Loucy (cell line): ENCODE measurements around the gene ALX3.

Experiments
- H2AFZ ChIP-seq: fragments of 200-600 bp; sonication (generic); 2 replicates; pipeline ENCODE4 v1.6.0; 2016; ENCODE audit warnings: antibody characterized with exemption, mild to moderate bottlenecking, low read length, moderate library complexity
- H3F3A ChIP-seq: fragments of 200-600 bp; 2 replicates; pipeline ENCODE4 v1.6.0; 2016; ENCODE audit warnings: antibody characterized with exemption, low read depth, mild to moderate bottlenecking
- H3K27me3 ChIP-seq: fragments of 200-600 bp; sonication (generic); 2 replicates; pipeline ENCODE4 v1.6.1; 2014; ENCODE audit warnings: low read length, mild to moderate bottlenecking; ENCODE audit not compliant: insufficient read depth, poor library complexity, severe bottlenecking
- H3K36me3 ChIP-seq: fragments of 200-600 bp; sonication (generic); 2 replicates; pipeline ENCODE4 v1.6.1; 2016; ENCODE audit warnings: low read length; ENCODE audit not compliant: insufficient read depth
- H3K4me1 ChIP-seq: fragments of 200-600 bp; sonication (generic); 2 replicates; pipeline ENCODE4 v1.5.1; 2014; ENCODE audit warnings: low read length, mild to moderate bottlenecking; ENCODE audit not compliant: insufficient read depth, poor library complexity, severe bottlenecking
- H3K4me2 ChIP-seq: fragments of 200-600 bp; sonication (generic); 2 replicates; pipeline ENCODE4 v1.6.0; 2014; ENCODE audit warnings: antibody characterized with exemption, low read length, low read depth, mild to moderate bottlenecking; ENCODE audit not compliant: poor library complexity, severe bottlenecking
- H3K4me3 ChIP-seq: fragments of 200-600 bp; sonication (generic); 2 replicates; pipeline ENCODE4 v1.5.1; 2014; ENCODE audit warnings: low read length, mild to moderate bottlenecking, mixed read lengths; ENCODE audit not compliant: poor library complexity, severe bottlenecking
- H3K79me2 ChIP-seq: fragments of 200-600 bp; sonication (generic); 2 replicates; pipeline ENCODE4 v1.6.1; 2014; ENCODE audit warnings: low read length; ENCODE audit not compliant: insufficient read depth
- H3K9ac ChIP-seq: fragments of 200-600 bp; sonication (generic); 2 replicates; pipeline ENCODE4 v1.6.0; 2014; ENCODE audit warnings: mild to moderate bottlenecking, low read depth, low read length, moderate library complexity; ENCODE audit not compliant: poor library complexity, severe bottlenecking
- H3K9me2 ChIP-seq: fragments of 200-600 bp; sonication (generic); replicated peaks from 2 replicates; pipeline ENCODE4 v1.6.1; 2016; ENCODE audit warnings: low read depth, low read length, mixed read lengths
- H3K9me3 ChIP-seq: fragments of 200-600 bp; sonication (generic); 2 replicates; pipeline ENCODE4 v1.6.1; 2014; ENCODE audit warnings: mild to moderate bottlenecking, antibody characterized with exemption, low read length, low read depth; ENCODE audit not compliant: insufficient read depth
- H4K20me1 ChIP-seq: fragments of 200-600 bp; sonication (generic); 2 replicates; pipeline ENCODE4 v1.6.0; 2014; ENCODE audit warnings: antibody characterized with exemption, low read length, mild to moderate bottlenecking; ENCODE audit not compliant: insufficient read depth, poor library complexity, severe bottlenecking
- EZH2phosphoT487 ChIP-seq: fragments of 200-600 bp; IDR thresholded peaks from 2 replicates; pipeline ENCODE4 v1.6.1; 2018; ENCODE audit warnings: antibody characterized with exemption, mild to moderate bottlenecking, moderate library complexity, borderline replicate concordance
- TF ChIP-seq, protein P1 (sequence below): fragments of 200-600 bp; sonication (generic); conservative IDR thresholded peaks from 2 replicates; pipeline ENCODE4 v1.5.1; 2014; ENCODE audit warnings: mild to moderate bottlenecking, antibody characterized with exemption, low read length

The ALX3 gene

DNA sequence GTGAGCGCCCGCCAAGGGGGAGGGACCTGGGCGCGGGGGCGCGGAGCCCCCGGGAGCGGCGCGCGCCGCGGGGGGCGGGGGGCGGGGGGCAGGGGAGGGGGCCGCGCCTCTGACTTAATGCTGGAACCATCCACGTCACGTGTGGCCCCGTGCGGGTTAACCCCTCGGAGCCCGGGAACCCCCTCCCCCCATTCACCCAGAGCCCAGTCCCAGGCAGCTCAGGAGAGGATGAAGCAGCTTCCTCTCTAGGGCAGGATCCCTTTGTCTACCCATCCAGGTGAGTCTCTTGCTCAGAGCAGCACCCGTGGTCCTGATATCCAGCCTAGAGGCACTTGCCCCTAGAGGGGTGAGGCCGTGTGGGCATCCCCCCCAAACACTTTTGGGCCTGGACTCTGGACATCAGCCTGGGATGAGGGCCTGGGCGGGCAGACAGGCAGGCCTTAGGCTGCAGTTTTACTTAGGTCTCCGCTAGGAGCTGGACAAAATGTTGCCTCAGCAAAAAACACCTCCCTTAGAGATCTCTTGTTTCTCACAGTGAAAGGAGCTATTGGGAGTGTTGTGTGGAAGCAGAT, at the start of gene ALX3:
Gene ALX3, minus strand, starts transcription at position 2 of the 572 bp plus-strand sequence. CDS start 60 bp downstream, outside the sequence.
- Histone ChIP-seq H3K9me2 (no peaks in the 10 kb centered on the region), H3K4me2 (no peak within 1 kb of the TSS), H3F3A (no peaks in the 10 kb centered on the region), H3K4me1 (no peaks in the 10 kb centered on the region), H3K9ac (no peak within 1 kb of the TSS), H4K20me1 (no peaks in the 10 kb centered on the region), H3K79me2 (no peaks in the 10 kb centered on the region), H3K36me3 (no peaks in the 10 kb centered on the region), H3K27me3 (no peaks in the 10 kb centered on the region), H3K9me3 (no peaks in the 10 kb centered on the region), H2AFZ (no peak within 1 kb of the TSS), H3K4me3 (no peak within 1 kb of the TSS)
- TF ChIP-seq, protein P1, sequence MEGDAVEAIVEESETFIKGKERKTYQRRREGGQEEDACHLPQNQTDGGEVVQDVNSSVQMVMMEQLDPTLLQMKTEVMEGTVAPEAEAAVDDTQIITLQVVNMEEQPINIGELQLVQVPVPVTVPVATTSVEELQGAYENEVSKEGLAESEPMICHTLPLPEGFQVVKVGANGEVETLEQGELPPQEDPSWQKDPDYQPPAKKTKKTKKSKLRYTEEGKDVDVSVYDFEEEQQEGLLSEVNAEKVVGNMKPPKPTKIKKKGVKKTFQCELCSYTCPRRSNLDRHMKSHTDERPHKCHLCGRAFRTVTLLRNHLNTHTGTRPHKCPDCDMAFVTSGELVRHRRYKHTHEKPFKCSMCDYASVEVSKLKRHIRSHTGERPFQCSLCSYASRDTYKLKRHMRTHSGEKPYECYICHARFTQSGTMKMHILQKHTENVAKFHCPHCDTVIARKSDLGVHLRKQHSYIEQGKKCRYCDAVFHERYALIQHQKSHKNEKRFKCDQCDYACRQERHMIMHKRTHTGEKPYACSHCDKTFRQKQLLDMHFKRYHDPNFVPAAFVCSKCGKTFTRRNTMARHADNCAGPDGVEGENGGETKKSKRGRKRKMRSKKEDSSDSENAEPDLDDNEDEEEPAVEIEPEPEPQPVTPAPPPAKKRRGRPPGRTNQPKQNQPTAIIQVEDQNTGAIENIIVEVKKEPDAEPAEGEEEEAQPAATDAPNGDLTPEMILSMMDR, result no peak
- no peak for TF ChIP-seq EZH2phosphoT487

DNA sequence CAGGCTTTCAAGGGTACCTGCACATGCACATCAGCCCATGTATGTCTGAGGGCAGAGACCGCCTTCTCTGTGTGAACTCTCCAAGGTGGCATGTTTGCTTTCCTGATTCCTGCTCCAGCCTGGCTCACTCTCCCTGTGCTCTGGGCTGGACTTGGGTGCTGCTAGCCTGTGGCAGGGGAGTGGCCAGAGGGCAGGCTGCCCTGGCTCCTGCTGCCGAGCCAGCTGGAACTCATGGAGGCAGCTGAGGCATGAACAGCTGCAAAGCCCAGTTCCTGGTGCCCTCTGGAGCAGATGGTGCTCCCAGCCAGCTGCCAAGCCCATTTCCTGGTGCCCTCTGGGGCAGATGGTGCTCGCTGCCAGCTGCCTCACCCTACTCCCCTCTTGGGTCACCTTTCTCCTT, 49.4 kb upstream of the ALX3 start:
- H3K4me1 ChIP-seq, result no peaks in the 10 kb centered on the region
- no peaks in the 10 kb centered on the region for H3K79me2 ChIP-seq
- no peak overlapping the region for H2AFZ ChIP-seq
- H3K36me3 ChIP-seq, result no peaks in the 10 kb centered on the region
- no peak overlapping the region for H3K9ac ChIP-seq
- H3K9me2 ChIP-seq, result no peaks in the 10 kb centered on the region
- no peaks in the 10 kb centered on the region for H3K27me3 ChIP-seq
- H4K20me1 ChIP-seq, result no peaks in the 10 kb centered on the region
- TF ChIP-seq, protein P1, result no peak
- no peak for TF ChIP-seq EZH2phosphoT487
- no peak overlapping the region for H3K4me3 ChIP-seq
- H3K4me2 ChIP-seq, result no peak overlapping the region
- no peaks in the 10 kb centered on the region for H3F3A ChIP-seq
- H3K9me3 ChIP-seq, result no peaks in the 10 kb centered on the region

DNA sequence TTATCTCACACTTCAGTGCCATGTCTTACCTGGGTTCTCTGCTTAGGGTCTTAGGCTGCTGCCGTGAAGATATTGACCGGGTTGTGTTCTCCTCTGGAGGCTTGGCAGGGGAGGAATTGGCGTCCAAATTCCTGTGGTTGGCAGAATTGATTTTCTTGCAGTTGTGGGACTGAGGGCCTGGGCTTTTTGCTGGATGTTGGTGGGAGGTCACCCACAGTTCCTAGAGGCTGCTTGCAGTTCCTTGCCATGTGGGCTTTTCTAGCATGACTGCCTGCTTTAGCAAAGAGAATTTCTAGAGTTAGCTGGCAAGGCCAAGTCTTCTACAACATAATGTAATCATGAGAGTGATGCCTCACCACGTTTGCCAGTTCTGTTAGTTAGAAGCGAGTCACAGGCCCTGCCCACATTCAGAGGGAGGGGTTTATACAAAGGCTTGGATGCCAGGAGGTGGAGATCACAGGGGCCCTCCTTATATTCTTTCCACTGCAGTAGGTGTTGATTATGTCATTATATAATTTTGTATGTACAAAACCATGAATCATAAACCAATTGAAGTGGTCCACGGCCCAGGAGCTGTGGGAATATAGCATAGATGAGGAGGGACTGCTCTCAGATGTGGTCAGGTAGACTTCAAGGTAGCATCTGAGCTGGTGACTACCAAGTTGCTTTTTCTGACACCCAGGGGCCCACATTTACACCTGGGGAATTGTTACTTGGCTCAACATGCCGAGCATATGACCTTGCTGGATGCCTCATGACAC, 48.3 kb upstream of the ALX3 start:
- no peak overlapping the region for H3K4me2 ChIP-seq

More for the DNA sequence above, 48.3 kb upstream of the ALX3 start:
- no peaks in the 10 kb centered on the region for H3K9me3 ChIP-seq
- H2AFZ ChIP-seq, result no peak overlapping the region
- H3K4me1 ChIP-seq, result no peaks in the 10 kb centered on the region
- no peak overlapping the region for H3K4me3 ChIP-seq
- no peaks in the 10 kb centered on the region for H3K27me3 ChIP-seq
- no peaks in the 10 kb centered on the region for H4K20me1 ChIP-seq
- H3K9me2 ChIP-seq, result no peaks in the 10 kb centered on the region
- no peaks in the 10 kb centered on the region for H3F3A ChIP-seq
- no peak overlapping the region for H3K9ac ChIP-seq
- H3K79me2 ChIP-seq, result no peaks in the 10 kb centered on the region
- no peaks in the 10 kb centered on the region for H3K36me3 ChIP-seq
- TF ChIP-seq, protein P1, result no peak
- no peak for TF ChIP-seq EZH2phosphoT487
